NCI-H226 (cell line): ENCODE results near the gene FGF2.
A peak's percentile ranks its signal among the peaks of the same experiment; 100 is the strongest.
"Not testable (repeated sequence)": the region's sequence is repeated elsewhere in the genome, so short reads cannot be mapped to it uniquely, and the experiment has no call there.

ENCODE experiments used
- DNase-seq: peaks from one replicate; pipeline ENCODE4 v3.0.0-alpha.2; 2015

The FGF2 gene

DNA sequence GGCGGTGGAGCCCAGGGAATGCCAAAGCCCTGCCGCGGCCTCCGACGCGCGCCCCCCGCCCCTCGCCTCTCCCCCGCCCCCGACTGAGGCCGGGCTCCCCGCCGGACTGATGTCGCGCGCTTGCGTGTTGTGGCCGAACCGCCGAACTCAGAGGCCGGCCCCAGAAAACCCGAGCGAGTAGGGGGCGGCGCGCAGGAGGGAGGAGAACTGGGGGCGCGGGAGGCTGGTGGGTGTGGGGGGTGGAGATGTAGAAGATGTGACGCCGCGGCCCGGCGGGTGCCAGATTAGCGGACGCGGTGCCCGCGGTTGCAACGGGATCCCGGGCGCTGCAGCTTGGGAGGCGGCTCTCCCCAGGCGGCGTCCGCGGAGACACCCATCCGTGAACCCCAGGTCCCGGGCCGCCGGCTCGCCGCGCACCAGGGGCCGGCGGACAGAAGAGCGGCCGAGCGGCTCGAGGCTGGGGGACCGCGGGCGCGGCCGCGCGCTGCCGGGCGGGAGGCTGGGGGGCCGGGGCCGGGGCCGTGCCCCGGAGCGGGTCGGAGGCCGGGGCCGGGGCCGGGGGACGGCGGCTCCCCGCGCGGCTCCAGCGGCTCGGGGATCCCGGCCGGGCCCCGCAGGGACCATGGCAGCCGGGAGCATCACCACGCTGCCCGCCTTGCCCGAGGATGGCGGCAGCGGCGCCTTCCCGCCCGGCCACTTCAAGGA, at the start of gene FGF2:
Gene FGF2, plus strand, starts transcription at position 279 of the 705 bp plus-strand sequence. Its CDS starts 344 bp downstream, at position 623.
- peak; percentile 51 for DNase-seq

DNA sequence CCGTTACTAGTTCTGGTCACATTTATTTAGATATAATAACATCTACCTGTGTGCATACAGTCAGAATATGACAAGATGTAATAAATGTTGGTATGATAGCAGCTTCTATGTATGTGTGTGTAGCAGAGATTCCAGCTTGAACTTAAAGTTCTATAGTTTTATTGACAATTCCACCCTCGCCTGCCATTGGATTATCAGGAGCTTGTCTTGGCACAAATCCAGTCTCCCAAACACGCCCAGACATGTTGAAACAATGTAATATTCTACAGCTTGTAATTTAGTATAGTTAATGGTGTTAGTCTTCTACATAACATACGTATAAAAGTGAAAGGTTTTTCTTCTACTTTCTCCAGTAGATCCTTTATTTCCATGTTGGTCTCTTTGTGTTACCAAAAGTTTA, 49.7 kb upstream of the FGF2 start:
- no peak for DNase-seq

DNA sequence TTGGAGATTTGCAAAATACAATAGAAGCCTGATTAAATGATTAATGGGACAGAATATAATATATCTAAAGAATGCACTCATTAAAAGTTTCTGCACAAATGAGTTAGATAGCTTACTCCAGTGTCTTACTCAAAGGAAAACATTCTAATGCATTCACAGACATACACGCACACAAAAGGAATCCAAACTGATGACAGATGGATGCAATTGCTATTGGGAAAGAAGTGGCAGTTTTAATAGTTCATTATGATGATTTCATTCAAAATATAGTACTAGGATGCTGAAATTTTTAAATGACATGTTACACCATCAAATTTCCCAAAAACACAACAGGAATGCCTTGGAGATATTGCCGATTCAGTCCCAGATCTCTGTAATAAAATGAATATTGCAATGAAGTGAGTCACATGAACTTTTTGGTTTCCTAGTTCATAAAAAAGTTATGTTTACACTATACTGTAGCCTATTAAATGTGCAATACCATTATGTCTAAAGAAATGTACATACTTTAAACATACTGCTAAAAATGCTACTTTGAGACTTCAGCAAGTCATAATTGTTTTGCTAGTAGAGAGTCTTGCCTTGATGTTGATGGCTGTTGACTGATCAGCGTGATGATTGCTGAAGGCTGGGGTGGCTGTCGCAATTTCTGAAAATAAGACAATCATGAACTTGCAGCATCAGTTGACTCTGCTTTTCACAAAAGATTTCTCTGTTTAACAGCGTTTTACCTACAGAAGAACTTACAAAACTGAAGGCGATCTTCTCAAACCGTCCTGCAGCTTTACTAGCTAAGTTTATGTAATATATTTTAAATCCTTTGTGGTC, 48.6 kb upstream of the FGF2 start:
- no peak for DNase-seq

DNA sequence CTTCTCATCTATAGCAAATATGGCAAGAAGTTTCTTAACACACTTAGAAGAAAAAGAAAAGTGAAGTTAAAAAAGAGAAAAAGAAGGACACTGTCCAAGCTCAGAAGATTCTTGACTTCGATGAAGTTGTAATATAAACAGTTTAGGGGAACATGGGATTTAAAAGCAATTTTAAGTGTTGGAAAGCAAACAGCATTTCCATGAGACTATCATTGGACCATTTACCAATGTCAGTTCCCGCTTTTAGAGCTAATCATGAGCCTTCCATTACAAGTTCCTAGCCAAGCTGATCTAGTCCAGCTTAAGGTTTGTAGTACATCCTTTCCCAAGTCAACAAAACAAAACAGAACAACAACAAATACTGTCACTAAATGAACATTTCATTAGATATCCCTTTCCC, 45.1 kb upstream of the FGF2 start:
- no peak for DNase-seq

DNA sequence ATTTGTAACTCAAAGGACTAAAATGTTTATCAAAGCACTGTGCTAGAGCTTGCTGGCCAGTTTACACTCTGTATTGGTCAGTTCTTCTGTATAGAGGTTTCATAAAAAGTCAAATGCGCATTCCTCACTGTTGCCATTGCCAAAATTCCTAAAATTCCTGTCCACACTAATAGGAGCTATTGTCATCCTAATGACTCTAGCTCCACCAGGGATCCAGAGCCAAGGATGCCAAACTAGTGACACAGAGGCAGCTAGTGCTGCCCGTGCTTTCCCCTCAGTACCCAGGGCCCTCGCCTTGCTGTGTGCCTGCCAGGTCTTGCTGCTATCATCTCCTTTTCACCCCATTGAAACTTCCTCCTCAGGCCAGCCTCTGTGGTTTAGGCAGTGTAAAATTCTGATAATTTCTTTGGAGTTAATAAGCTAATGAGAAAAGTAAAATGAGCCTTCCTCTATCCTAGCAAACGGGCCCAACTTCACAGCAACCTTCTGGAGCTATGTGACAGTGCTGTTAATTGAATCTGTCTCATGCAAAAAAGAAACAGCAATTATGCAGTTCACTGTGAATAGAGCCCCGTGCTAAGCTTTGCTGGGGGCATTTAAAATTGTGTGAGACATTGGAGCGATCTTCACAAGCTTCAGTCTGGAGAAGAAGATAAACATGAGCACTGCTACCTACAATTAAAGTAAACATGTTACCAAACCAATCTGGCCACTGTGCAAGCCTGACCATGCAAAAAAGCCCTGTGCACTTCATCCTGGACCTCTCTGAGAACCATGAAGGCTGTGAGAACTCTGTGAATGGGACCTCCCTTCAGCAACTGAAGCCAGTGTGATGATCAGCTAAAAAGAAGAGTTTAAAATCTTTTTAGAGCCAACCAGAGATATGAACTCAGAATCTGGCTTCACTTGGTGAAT, 43.1 kb upstream of the FGF2 start:
- peak; percentile 98 for DNase-seq

DNA sequence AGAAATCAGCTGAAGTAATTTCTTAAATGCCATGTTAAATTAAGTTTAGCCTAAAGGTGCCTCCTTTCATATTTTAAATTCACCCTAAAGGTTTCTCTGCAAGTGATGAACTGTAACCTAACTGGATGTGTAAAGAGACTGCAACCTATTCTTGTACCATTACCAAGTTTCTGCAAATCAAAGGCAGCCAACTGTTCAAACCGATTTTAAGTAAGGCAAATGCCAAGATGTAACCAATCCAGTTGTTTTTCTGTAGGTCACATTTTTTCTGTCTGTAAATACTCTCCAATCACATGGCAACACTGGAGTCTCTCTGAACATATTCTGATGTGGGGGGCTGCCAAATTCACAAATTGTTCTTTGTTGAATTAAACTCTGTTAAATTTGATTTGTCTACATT, 42.4 kb upstream of the FGF2 start:
- no peak for DNase-seq

DNA sequence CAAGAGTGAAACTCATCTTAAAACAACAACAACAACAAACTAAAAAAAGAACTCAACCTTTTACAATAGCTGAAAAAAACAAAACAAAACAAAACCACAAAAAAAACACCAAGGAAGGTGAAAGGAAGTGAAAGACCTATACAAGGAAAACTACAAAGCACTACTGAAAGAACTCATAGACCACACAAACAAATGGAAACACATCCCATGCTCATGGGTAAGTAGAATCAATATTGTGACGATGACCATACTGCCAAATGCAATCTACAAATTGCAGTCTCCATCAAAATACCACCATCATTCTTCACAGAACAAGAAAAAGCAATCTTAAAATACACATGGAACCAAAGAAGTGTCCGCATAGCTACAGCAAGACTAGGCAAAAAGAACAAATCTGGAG, 41.5 kb upstream of the FGF2 start:
- no peak for DNase-seq

DNA sequence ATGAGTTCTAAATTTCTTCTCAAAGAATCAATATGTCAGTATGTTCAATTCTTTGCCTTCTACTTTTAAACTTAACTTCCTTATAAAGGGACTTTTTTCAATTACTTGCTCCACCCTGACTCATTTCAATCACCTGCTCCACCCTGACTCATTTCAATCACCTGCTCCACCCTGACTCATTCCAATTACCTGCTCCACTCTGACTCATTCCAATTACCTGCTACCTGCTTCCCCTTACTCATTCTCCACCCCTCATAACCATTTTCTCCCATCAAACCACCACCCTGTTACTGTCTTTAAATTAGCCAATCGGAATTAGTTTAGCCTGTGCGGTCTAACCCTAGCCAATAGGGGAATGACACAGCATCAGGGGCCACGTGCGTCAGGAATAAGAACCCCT, 40.3 kb upstream of the FGF2 start:
- not testable (repeated sequence) for DNase-seq

DNA sequence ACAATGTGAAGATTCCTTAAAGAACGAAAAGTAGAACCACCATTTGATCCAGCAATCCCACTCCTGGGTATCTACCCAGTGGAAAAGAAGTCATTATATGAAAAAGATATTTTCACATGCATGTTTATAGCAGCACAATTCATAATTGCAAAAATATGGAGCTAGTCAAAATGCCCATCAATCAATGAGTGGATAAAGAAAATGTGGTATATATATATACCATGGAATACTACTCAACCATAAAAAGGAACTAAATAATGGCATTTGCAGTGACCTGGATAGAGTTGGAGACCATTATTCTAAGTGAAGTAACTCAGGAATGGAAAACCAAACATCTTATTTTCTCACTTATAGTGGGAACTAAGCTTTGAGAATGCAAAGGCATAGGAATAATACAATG, 39.7 kb upstream of the FGF2 start:
- not testable (repeated sequence) for DNase-seq

DNA sequence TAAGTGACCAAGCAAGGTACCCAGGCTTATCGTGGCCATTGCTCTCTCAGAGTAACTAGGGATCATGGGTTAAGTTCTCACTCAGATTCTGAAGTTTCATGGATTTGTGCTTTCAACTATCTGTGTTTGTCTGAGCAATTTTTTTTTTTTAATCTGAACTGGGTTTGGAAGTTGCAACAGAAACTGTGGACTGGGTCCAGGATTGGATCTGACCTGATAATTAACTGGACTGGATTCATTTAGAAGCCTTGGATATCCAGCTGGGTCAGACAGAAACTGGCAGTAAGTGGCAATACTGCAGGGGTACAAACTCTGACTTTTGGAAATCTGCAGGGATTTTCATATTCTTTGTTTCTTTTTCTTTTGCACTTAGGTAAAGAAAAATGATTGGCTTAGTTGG, 38.7 kb upstream of the FGF2 start:
- DNase-seq: no peak

DNA sequence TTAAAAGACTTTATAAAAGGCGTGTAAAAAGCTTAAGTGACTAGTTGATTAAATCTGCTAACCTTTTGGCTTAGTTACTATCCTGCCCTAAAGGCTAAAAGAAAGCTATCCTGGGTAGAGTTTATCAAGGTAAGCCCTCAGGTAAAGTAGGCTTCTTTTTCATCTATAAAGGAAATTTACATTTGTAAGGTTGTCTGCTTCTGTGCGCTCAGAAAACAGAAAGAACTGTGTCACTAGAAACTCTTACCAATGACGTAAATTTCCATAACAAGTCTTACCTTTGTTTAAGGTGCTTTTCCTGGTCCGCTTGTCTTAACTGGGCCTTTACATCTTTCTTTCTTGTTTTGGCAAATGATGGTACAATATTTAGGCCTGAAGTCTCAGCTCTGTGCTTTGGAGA, 37.7 kb upstream of the FGF2 start:
- DNase-seq: no peak

DNA sequence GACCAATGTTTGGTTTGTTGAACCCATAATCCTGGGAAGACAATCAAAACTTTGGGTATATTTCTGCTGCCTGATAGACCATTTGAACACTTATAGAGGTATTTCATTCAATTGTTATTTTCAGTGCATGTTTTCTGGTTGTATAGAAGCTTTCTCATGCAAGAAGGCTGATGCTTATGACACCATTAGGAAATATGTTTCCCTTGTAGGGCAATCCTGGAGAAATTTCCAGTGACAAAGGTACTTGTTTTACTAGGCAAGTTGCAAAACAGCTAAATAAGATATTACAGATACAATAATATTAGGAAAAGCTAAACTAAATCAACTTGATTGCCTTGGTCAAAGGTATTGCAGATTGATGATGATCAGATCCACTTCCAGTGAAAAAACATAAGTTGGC, 32.8 kb upstream of the FGF2 start:
- DNase-seq: no peak

DNA sequence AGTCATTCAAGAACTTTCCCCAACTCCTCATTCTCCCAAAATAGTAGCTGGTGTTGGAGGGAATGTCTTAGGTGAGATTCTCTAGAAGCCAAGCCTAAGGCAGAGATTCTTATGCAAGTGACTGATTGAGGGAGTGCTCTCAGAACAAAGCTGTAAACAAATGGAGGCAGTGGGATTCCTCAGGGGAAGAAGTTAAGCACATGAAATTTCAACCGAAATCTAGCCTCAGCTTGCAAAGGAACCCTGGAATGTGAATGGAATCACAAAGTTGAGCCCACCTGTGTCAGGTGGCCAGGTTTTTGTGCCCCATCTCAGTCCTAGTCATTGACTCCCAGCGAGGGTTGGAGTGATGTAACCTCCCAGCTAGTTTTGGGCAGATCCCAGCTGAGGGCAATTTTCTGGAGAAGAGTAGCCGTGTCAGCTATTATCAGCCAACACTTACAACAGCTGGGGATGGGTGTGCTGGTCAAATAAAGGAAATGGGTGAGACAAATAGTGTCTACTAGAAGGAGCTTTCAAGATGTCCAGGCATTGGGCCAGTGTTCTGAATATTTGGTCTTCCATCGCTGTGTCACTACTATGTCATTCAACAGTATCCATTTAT, 29.7 kb upstream of the FGF2 start:
- DNase-seq: peak; percentile 26

DNA sequence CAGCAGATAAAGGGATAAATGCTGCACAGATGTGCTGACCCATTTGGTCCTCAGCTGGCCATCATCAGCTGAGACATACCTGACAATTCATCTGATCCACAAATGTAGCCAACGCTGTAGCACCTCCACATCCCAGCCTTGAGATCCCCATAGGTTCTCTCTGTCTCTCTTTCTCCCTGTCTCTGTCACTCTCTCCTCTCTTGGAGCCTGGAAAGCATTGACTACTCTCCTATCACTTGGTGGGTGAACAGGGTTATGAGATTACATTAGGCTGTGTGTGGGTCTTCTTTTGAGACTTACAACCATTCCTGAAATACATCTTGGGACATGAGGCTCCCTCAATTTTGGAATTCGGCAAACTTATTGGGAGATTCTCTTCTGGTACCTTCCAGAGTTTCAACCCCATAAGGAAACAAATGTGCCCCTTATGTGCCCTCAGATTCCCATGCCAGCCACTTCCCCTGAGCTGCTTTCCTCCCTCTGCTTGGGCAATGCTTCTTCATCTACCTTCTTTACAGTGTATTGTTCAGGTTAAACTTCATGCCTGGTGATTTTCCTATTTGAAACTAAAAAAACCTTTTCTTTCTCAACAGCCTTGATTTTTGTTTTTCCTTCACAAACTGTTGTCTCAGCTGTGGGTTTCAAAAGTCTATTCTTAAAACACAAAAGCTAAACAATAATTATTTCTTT, 29.1 kb upstream of the FGF2 start:
- no peak for DNase-seq

DNA sequence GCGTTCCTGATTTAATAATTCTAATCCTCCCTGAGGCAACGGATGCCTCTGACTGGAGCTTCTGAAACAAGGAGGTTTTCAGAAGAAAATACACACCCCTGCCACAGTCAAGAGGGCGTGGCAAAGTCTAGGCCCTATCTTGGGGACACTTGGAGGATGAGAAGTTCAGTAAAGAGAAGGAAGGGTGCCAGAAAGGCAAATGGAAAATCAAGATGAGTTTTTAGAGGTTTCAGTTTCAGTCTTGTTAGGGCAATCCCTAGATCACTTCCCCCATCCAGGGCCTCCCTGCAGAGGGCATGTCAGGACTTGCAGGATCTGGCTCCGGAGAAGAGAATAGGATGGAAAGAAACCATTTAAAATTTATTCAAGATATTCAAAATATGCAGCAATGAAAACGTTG, 28.5 kb upstream of the FGF2 start:
- DNase-seq: peak; percentile 83

DNA sequence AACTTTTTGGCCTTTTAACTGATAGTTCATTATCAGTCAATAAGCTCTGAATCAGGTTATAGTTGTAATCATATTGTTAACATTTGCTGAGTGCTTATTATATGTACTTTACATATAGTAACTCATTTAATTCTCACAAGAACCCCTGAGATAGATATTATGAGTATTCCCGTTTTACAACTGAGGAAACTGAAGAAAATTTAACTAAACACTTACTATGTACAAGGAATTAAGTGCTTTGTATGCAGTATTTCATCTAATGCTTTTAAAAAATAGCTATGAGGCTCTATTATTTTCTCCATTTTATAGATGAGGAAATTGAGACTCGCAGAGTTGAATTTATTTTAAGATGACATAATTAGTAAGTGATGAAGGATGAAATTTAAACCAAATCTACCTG, 27.7 kb upstream of the FGF2 start:
- DNase-seq: no peak

DNA sequence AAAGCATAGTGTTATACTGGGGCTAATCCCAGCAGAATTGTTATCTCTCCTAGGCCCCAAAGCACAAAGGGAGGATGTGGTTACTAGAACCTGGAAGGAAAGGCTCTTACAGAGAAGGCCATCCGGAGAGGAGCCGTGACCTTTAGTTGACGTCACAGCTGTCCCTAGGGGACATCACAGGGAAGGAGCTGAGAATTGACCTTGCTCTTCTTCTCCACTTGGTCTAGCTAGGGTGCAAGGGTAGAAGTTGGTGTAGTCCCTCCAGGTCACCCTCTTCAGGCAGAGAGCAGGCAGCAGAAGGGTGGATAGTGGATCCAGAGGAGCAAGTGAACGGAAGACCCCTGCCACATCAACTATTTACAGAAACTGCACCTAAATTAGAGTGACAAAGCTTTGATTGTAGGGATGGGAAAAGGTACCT, 22.8 kb upstream of the FGF2 start:
- no peak for DNase-seq

DNA sequence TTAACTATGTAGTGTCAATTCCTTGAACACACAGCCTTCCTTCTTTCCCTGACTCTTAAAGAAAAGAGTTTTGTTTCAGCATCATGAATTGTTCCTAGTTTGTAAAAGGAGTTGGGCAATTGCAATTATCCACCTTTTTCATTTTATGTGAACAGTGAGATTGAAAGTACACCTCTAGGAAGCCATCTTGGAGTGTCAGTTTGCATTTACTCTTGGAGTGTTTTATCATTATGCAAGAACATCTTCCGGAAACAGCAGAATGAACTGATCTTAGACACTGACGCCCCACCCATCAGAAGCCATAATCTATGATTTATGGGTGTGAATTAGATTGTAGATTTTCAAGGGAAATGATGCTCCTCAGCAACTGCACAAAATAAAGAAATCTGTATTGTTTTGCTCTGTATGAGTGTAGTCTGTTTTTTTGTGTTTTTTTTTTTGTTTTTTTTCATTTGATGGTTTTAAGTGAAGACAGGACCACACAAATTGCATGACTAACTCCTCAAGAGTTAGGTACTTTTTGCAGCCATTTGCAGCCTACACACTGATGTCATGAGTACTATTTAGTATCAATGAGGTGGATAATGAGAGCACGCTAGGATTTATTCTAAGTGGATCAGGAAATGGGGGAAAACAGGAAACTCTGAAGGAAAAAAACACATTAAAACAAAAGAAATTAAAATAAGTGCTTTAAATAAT, 19.5 kb upstream of the FGF2 start:
- DNase-seq: no peak

DNA sequence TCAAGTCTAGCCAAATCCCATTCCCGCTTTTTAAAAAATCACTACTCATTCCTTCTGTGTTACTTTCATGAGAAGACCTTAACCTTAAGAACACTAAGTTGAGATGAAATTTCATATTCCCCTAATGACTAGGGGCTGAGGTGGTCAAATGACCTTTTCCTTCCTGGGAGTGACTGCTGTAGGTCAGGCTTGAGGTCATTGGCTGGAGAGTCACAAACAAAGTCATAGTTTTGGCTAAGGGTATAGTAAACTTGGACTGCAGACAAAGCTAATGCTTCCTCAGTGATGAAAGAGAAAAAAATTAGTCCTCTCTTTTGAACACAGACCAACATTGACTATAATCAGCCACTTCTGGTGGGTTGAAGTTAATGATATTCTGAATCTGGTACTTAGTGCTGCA, 16.0 kb upstream of the FGF2 start:
- DNase-seq: no peak

DNA sequence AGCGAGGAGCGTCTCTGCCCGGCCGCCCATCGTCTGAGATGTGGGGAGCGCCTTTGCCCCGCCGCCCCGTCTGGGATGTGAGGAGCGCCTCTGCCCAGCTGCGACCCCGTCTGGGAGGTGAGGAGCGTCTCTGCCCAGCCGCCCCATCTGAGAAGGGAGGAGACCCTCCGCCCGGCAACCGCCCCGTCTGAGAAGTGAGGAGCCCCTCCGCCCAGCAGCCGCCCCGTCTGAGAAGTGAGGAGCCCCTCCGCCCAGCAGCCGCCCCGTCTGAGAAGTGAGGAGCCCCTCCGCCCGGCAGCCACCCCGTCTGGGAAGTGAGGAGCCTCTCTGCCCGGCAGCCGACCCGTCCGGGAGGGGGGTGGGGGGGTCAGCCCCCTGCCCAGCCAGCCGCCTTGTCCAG, 14.8 kb upstream of the FGF2 start:
- not testable (repeated sequence) for DNase-seq

DNA sequence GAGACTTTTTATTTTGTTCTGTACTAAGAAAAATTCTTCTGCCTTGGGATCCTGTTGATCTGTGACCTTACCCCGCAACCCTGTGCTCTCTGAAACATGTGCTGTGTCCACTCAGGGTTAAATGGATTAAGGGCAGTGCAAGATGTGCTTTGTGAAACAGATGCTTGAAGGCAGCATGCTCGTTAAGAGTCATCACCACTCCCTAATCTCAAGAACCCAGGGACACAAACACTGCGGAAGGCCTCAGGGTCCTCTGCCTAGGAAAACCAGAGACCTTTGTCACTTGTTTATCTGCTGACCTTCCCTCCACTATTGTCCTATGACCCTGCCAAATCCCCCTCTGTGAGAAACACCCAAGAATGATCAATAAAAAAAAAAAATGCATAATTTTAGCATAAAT, 13.8 kb upstream of the FGF2 start:
- DNase-seq: not testable (repeated sequence)

DNA sequence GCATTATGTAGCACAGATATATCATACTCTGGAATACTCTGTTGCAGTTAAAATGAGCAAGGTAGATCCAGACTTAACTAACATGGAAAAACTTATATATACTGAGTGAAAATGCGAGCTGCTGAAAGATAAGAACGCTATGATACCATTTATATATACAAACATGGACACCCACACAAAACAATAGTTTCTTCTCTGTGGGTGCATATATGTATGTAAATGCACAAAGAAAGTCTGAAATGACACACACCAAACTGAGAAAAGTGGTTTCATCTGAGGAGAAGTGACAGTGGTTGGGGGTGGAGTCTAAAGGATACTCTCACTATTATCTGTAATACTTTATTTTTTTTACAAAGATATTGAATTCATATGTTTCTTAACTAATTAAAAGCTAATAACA, 12.2 kb upstream of the FGF2 start:
- no peak for DNase-seq
